ENCODE results near the gene SLC26A8. TPM values are rescaled to one million over a fixed set of nuclear protein-coding genes. Genes with fewer than 3 reads are reported as not detected.

Gene SLC26A8
- total RNA-seq, 2 donors from 2014 or later = 15.2 TPM; not detected in 1

GRCh38 chr6:35925961-35926360, 98.5 kb downstream of the SLC26A8 start:
- intact Hi-C loops (cut with DNase I) = no loop called here
- DNase-seq (ENCODE audit: low spot score) = no peak

GRCh38 chr6:35924146-35924545, 100.3 kb downstream of the SLC26A8 start:
- TF ChIP-seq POLR2A (IDR thresholded peaks at IDR 0.05) (no peak), POLR2AphosphoS5 (IDR thresholded peaks at IDR 0.05) (no peak), CTCF (IDR thresholded peaks at IDR 0.05) (no peak)
- WGBS = 100% methylated on average over 1 of the region's 1 CpG
- H3K9me3 ChIP-seq = no peaks in the 10 kb centered on the region
- DNase-seq (ENCODE audit: low spot score) = no peak
- intact Hi-C loops (cut with DNase I) = no loop called here
- no peak overlapping the region for H3K4me3 ChIP-seq
- H3K4me1 ChIP-seq (replicated peaks) = no peaks in the 10 kb centered on the region
- H3K36me3 ChIP-seq = no peaks in the 10 kb centered on the region
- H3K27ac ChIP-seq = no peak overlapping the region
- H3K27me3 ChIP-seq (replicated peaks; ENCODE audit: insufficient read depth) = no peaks in the 10 kb centered on the region

More at GRCh38 chr6:35925961-35926360, 98.5 kb downstream of the SLC26A8 start:
- H3K4me1 ChIP-seq (replicated peaks) = no peaks in the 10 kb centered on the region
- H3K27ac ChIP-seq = no peak overlapping the region
- H3K9me3 ChIP-seq = no peaks in the 10 kb centered on the region
- TF ChIP-seq POLR2AphosphoS5 (IDR thresholded peaks at IDR 0.05) (no peak), POLR2A (IDR thresholded peaks at IDR 0.05) (no peak), CTCF (IDR thresholded peaks at IDR 0.05) (no peak)
- no peak overlapping the region for H3K4me3 ChIP-seq
- H3K36me3 ChIP-seq = no peaks in the 10 kb centered on the region
- no peaks in the 10 kb centered on the region for H3K27me3 ChIP-seq (replicated peaks; ENCODE audit: insufficient read depth)
- WGBS = 85% methylated on average over 3 of the region's 3 CpGs

GRCh38 chr6:35922139-35922554, 102.3 kb downstream of the SLC26A8 start:
- intact Hi-C loops (cut with DNase I) = no loop called here
- no peak for TF ChIP-seq CTCF (IDR thresholded peaks at IDR 0.05)
- no peak for TF ChIP-seq POLR2AphosphoS5 (IDR thresholded peaks at IDR 0.05)
- no peak for TF ChIP-seq POLR2A (IDR thresholded peaks at IDR 0.05)
- Histone ChIP-seq H3K36me3 (no peaks in the 10 kb centered on the region), H3K9me3 (no peaks in the 10 kb centered on the region), H3K27ac (no peak overlapping the region), H3K4me3 (no peak overlapping the region), H3K4me1 (replicated peaks) (no peaks in the 10 kb centered on the region), H3K27me3 (replicated peaks; ENCODE audit: insufficient read depth) (no peaks in the 10 kb centered on the region)
- no peak for DNase-seq (ENCODE audit: low spot score)
- 75% methylated on average over 5 of the region's 5 CpGs for WGBS

GRCh38 chr6:35920793-35921732, 103.4 kb downstream of the SLC26A8 start, which contains the start of gene SRPK1:
SRPK1 (minus strand) TSS chr6:35921098; CDS start chr6:35921056, 42 bp downstream.
- Histone ChIP-seq H3K27ac (peak within 1 kb of the TSS; percentile 62 to 75), H3K9me3 (no peaks in the 10 kb centered on the region), H3K27me3 (replicated peaks; ENCODE audit: insufficient read depth) (no peaks in the 10 kb centered on the region), H3K36me3 (no peaks in the 10 kb centered on the region), H3K4me3 (peak within 1 kb of the TSS; percentile 86 to 89), H3K4me1 (replicated peaks) (no peaks in the 10 kb centered on the region)
- 1% methylated on average over 41 of the region's 69 CpGs for WGBS
- TF ChIP-seq POLR2A (IDR thresholded peaks at IDR 0.05) = peak; percentile 86
- peak; percentile 90 for TF ChIP-seq POLR2AphosphoS5 (IDR thresholded peaks at IDR 0.05)
- no peak for TF ChIP-seq CTCF (IDR thresholded peaks at IDR 0.05)
- DNase-seq (ENCODE audit: low spot score) = peak; percentile 84
- intact Hi-C loops (cut with DNase I) = no loop called here

All from prostate gland (tissue), 2 donors.